Stimulated activated CD8-positive, alpha-beta memory T cell treated with anti-CD3 and anti-CD28 coated beads, Interleukin-12 subunit alpha, Interleukin-12 subunit beta, amount 100 ng/mL, for 24 hours (primary cell): Measurements from ENCODE around the gene ZCCHC14.

Experiments used
- DNase-seq: peaks from one replicate; pipeline ENCODE4 v3.0.0-alpha.2; 2020; ENCODE audit errors: extremely low read depth

The ZCCHC14 gene

GRCh38 chr16:87431926-87432325, 60.9 kb downstream of the ZCCHC14 start:
- no peak for DNase-seq

GRCh38 chr16:87426423-87427215, 66.2 kb downstream of the ZCCHC14 start:
- no peak for DNase-seq

GRCh38 chr16:87425941-87426340, 66.9 kb downstream of the ZCCHC14 start:
- no peak for DNase-seq

GRCh38 chr16:87424266-87424665, 68.6 kb downstream of the ZCCHC14 start:
- no peak for DNase-seq

GRCh38 chr16:87423429-87423828, 69.4 kb downstream of the ZCCHC14 start:
- DNase-seq: no peak

GRCh38 chr16:87422106-87422505, 70.7 kb downstream of the ZCCHC14 start:
- no peak for DNase-seq

GRCh38 chr16:87421003-87421912, 71.6 kb downstream of the ZCCHC14 start:
- no peak for DNase-seq

- no peak for DNase-seq
These were observed 72.5 kb downstream of the ZCCHC14 start for GRCh38 chr16:87420026-87421002.

GRCh38 chr16:87418644-87419043, 74.2 kb downstream of the ZCCHC14 start:
- DNase-seq: no peak

- DNase-seq: no peak
These were observed 74.6 kb downstream of the ZCCHC14 start for GRCh38 chr16:87418216-87418615.

- no peak for DNase-seq
These were observed 75.3 kb downstream of the ZCCHC14 start for GRCh38 chr16:87417528-87417910.

GRCh38 chr16:87416826-87417527, 75.8 kb downstream of the ZCCHC14 start:
- DNase-seq: no peak

- no peak for DNase-seq
These were observed 77.4 kb downstream of the ZCCHC14 start for GRCh38 chr16:87415441-87415840.

GRCh38 chr16:87414251-87414680, 78.6 kb downstream of the ZCCHC14 start:
- DNase-seq: no peak

- DNase-seq: no peak
These were observed 79.8 kb downstream of the ZCCHC14 start for GRCh38 chr16:87412996-87413421.

GRCh38 chr16:87412371-87412995, 80.3 kb downstream of the ZCCHC14 start:
- DNase-seq: no peak

GRCh38 chr16:87411375-87412271, 81.2 kb downstream of the ZCCHC14 start:
- no peak for DNase-seq

GRCh38 chr16:87410968-87411367, 81.9 kb downstream of the ZCCHC14 start:
- no peak for DNase-seq

GRCh38 chr16:87410530-87410929, 82.3 kb downstream of the ZCCHC14 start:
- DNase-seq: no peak
